Large intestine (tissue), 3 donors: Measurements from ENCODE around the gene STRA8. TPM values are rescaled to one million over a fixed set of nuclear protein-coding genes. Genes with fewer than 3 reads are reported as not detected.

Experiments
- DNase-seq, 2 donors: peaks; one replicate each; pipeline versions ENCODE4 v3.0.0 to v3.0.0-alpha.2; 2013
- H3K27ac ChIP-seq: one replicate; pipeline ENCODE4 v1.5.1; 2013; ENCODE audit warnings: low read length
- H3K27me3 ChIP-seq: 2 replicates; pipeline ENCODE4 v1.6.1; 2013; ENCODE audit warnings: low read length; ENCODE audit not compliant: control insufficient read depth, insufficient read depth
- H3K36me3 ChIP-seq: 2 replicates; pipeline ENCODE4 v1.6.1; 2013; ENCODE audit warnings: low read length; ENCODE audit not compliant: control insufficient read depth, insufficient read depth
- H3K4me1 ChIP-seq: one replicate; pipeline ENCODE4 v1.6.1; 2013; ENCODE audit warnings: low read length; ENCODE audit not compliant: control insufficient read depth, insufficient read depth
- H3K4me3 ChIP-seq: one replicate; pipeline ENCODE4 v1.5.1; 2013; ENCODE audit warnings: low read length
- H3K9me3 ChIP-seq: one replicate; pipeline ENCODE4 v1.6.1; 2013; ENCODE audit warnings: mild to moderate bottlenecking, low read depth, low read length, moderate library complexity; ENCODE audit not compliant: control insufficient read depth
- WGBS: methylation state at CpG from one replicate; pipeline ENCODE4 v1.1.5; 2013; ENCODE audit warnings: low lambda C conversion rate; ENCODE audit not compliant: insufficient coverage; 5-methylcytosine and 5-hydroxymethylcytosine counted together
- polyA plus RNA-seq: library from polyadenylated mRNA; unstranded; fragments of 120-200 nt; gene quantifications from one replicate; pipeline ENCODE4 v1.2.1, GENCODE V29; 2013

The STRA8 gene
- polyA plus RNA-seq, 1 donor = not detected

- no peaks in the 10 kb centered on the region for H3K27me3 ChIP-seq
- H3K27ac ChIP-seq = no peak overlapping the region
- DNase-seq = no peak
- peaks cover 30% of the 10 kb centered on the region for H3K36me3 ChIP-seq
- 73% methylated on average over 3 of the region's 10 CpGs for WGBS
- no peak overlapping the region for H3K4me3 ChIP-seq
- H3K9me3 ChIP-seq = no peaks in the 10 kb centered on the region
- no peaks in the 10 kb centered on the region for H3K4me1 ChIP-seq
Measured at GRCh38 chr7:135193615-135194081, 40.0 kb upstream of the STRA8 start.

GRCh38 chr7:135194494-135195095 lies 39.0 kb upstream of the STRA8 start:
- Histone ChIP-seq H3K4me3 (no peak overlapping the region), H3K9me3 (no peaks in the 10 kb centered on the region), H3K27me3 (no peaks in the 10 kb centered on the region), H3K4me1 (no peaks in the 10 kb centered on the region), H3K27ac (no peak overlapping the region), H3K36me3 (peaks cover 27% of the 10 kb centered on the region)
- DNase-seq = no peak
- WGBS = no CpG with 5 or more reads among the region's 12 CpGs

- Histone ChIP-seq H3K36me3 (peaks cover 27% of the 10 kb centered on the region), H3K27ac (no peak overlapping the region), H3K4me1 (no peaks in the 10 kb centered on the region), H3K27me3 (no peaks in the 10 kb centered on the region), H3K4me3 (no peak overlapping the region), H3K9me3 (no peaks in the 10 kb centered on the region)
- no CpG with 5 or more reads among the region's 4 CpGs for WGBS
- no peak for DNase-seq
Measured at GRCh38 chr7:135195156-135195555, 38.5 kb upstream of the STRA8 start.

- DNase-seq = no peak
- peaks cover 30% of the 10 kb centered on the region for H3K36me3 ChIP-seq
- WGBS = no CpG with 5 or more reads among the region's 14 CpGs
Measured at GRCh38 chr7:135195968-135196629, 37.5 kb upstream of the STRA8 start.

DNA sequence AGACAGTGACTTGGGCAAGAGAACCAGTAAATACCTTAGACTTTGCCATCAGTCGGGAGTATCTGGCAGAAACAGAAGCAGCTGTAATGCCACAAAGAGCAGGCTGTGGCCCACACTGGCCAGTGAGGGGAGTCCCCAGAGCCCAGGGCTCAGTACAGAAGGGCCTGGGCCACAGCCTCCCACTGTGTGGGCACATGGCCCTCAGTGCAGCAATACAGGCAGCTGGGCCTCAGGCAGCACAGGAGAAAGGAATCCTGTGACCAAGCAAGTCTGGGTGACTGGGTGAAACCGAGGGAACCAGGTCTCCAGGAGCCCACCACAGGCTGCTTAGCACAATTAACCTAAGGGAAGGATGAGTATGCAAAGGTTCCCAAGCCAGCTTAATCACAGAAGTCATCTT lies 36.3 kb upstream of the STRA8 start:
- H3K4me1 ChIP-seq = no peaks in the 10 kb centered on the region
- no peak overlapping the region for H3K27ac ChIP-seq
- peaks cover 29% of the 10 kb centered on the region for H3K36me3 ChIP-seq
- no peak overlapping the region for H3K4me3 ChIP-seq
- no peak for DNase-seq
- WGBS = no CpG with 5 or more reads among the region's 2 CpGs
- H3K9me3 ChIP-seq = no peaks in the 10 kb centered on the region
- H3K27me3 ChIP-seq = no peaks in the 10 kb centered on the region

More at GRCh38 chr7:135195968-135196629, 37.5 kb upstream of the STRA8 start:
- Histone ChIP-seq H3K27me3 (no peaks in the 10 kb centered on the region), H3K4me1 (no peaks in the 10 kb centered on the region), H3K27ac (no peak overlapping the region), H3K9me3 (no peaks in the 10 kb centered on the region), H3K4me3 (no peak overlapping the region)

DNA sequence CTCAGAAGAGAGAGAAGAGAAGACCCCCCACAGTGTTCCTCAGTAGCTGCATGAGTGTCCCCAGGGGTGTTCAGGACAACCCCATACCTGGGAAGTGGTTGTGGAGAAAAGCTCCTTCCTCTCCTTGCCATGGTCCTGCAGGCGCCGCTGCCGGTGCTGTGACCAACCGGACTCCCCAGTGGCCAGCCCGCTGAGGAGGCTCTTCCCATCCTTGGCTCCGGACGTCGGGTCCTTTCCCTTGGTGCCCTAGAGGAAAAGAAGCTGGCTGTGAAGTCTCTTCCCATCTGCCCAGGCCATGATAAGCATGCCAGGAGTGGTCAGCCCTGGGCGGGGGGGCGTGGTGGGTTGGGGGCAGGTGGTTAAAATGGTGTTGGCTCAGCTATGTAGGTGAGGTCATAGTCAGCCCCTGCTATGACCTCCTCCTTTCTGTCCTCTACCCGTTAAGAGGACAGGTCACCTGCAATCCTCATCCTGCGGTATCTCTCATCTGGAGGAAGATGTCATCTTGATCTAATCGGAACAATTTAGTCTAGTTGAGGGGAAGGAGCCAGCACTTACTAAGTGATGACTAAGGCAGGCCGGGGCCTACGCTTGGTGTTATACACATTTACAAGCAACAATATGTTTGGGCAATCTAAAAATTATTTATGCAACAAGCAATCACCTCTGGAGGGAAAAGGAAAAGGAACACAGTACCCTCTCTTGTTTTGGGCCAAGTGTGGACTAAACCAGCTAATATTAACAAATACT lies 35.6 kb upstream of the STRA8 start:
- Histone ChIP-seq H3K4me1 (no peaks in the 10 kb centered on the region), H3K9me3 (no peaks in the 10 kb centered on the region), H3K36me3 (peaks cover 25% of the 10 kb centered on the region), H3K4me3 (no peak overlapping the region), H3K27me3 (no peaks in the 10 kb centered on the region), H3K27ac (no peak overlapping the region)
- DNase-seq = no peak
- WGBS = no CpG with 5 or more reads among the region's 15 CpGs

DNA sequence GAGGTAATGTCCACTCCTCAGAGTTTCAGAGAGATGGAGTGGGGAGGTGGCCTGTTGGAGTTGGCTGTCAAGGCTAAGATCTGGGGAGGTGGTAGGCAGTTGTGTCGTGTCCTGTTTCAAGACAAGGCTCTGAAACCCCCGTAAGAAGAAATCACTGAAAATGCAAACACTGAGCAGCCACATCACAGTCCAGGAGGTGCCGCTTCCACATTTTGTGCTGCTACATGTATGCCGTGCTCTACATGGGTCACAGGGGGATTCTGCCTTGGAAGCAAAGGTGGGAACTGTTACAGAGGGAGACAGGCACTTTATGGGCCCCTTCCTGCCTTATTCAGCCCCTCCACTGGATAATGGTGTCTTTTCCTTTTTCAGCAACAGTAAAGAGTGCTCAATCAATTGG lies 34.2 kb upstream of the STRA8 start:
- no CpG with 5 or more reads among the region's 4 CpGs for WGBS
- no peak overlapping the region for H3K4me3 ChIP-seq
- no peaks in the 10 kb centered on the region for H3K9me3 ChIP-seq
- no peaks in the 10 kb centered on the region for H3K4me1 ChIP-seq
- no peak overlapping the region for H3K27ac ChIP-seq
- H3K27me3 ChIP-seq = no peaks in the 10 kb centered on the region
- peaks cover 27% of the 10 kb centered on the region for H3K36me3 ChIP-seq
- DNase-seq = no peak

- no CpG with 5 or more reads among the region's 3 CpGs for whole genome bisulfite sequencing
- no peak for DNase-seq
- Histone ChIP-seq H3K36me3 (peaks cover 24% of the 10 kb centered on the region), H3K27me3 (no peaks in the 10 kb centered on the region), H3K9me3 (no peaks in the 10 kb centered on the region), H3K4me3 (no peak overlapping the region), H3K4me1 (no peaks in the 10 kb centered on the region), H3K27ac (no peak overlapping the region)
Measured at GRCh38 chr7:135200821-135201331, 32.8 kb upstream of the STRA8 start.

DNA sequence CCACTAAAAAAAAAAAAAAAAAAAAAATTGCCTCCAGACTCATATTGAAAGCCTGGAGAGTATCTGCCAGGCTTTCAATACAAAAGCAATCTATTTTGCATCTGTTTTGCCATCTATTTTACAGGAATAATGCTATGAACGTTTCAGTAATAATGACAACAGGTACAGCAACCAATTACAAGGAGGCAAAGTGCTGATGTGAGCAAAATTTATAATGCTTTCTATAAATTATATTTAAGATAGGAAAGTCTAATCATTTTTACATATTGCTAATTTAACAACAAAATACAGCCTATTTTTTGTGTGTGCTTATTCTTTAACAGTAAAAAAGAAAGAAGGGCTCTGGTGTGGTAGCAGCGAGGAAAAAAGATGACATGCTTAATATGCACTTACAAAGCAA lies 32.3 kb upstream of the STRA8 start:
- DNase-seq = no peak
- H3K36me3 ChIP-seq = peaks cover 19% of the 10 kb centered on the region
- H3K9me3 ChIP-seq = no peaks in the 10 kb centered on the region
- no peak overlapping the region for H3K27ac ChIP-seq
- no peaks in the 10 kb centered on the region for H3K4me1 ChIP-seq
- no peaks in the 10 kb centered on the region for H3K27me3 ChIP-seq
- no peak overlapping the region for H3K4me3 ChIP-seq
- no CpG with 5 or more reads among the region's 2 CpGs for WGBS

GRCh38 chr7:135204341-135204749 lies 29.3 kb upstream of the STRA8 start:
- no peak overlapping the region for H3K27ac ChIP-seq
- peaks cover 12% of the 10 kb centered on the region for H3K36me3 ChIP-seq
- H3K4me3 ChIP-seq = no peak overlapping the region
- H3K4me1 ChIP-seq = no peaks in the 10 kb centered on the region
- DNase-seq = no peak
- H3K9me3 ChIP-seq = no peaks in the 10 kb centered on the region
- no peaks in the 10 kb centered on the region for H3K27me3 ChIP-seq
- no CpG with 5 or more reads among the region's 6 CpGs for WGBS
